PC-3 (cell line): ENCODE results near the gene CACNA1D.

Experiments
- CTCF ChIP-seq: fragments of 300-600 bp; sonication (generic); conservative IDR thresholded peaks from 2 replicates; pipeline ENCODE4 v1.5.1; 2017; ENCODE audit warnings: antibody characterized with exemption, low read depth, mild to moderate bottlenecking, low read length
- EZH2phosphoT487 ChIP-seq: fragments of 300-600 bp; sonication (generic); IDR thresholded peaks from 2 replicates; pipeline ENCODE4 v1.6.1; 2018; ENCODE audit warnings: mild to moderate bottlenecking, antibody characterized with exemption, low read length, borderline replicate concordance

- no peak for TF ChIP-seq CTCF
- no peak for TF ChIP-seq EZH2phosphoT487
Observed at GRCh38 chr3:53500165-53500777, 5.9 kb downstream of the CACNA1D start.
